Upper lobe of left lung (tissue), 4 donors: ENCODE data around the gene EXTL1.

Source experiments
- CTCF ChIP-seq, 6 experiments: fragments of 450-650 bp in 4 of 6; fragments of 200-600 bp in 2 of 6; sonication (generic) in 2 of 6; IDR thresholded peaks; one replicate each; pipeline ENCODE4 v1.5.1; 2016 to 2019; ENCODE audit warnings: antibody characterized with exemption in 6 of 6
- POLR2A ChIP-seq, 4 donors: fragments of 450-650 bp; IDR thresholded peaks; one replicate each; pipeline ENCODE4 v1.5.1; 2016 to 2017; ENCODE audit warnings: antibody characterized with exemption in 4 of 4, mild to moderate bottlenecking in 2 of 4
- POLR2AphosphoS5 ChIP-seq, 2 donors: sonication (generic); formaldehyde crosslinking; IDR thresholded peaks; one replicate each; pipeline ENCODE4 v1.5.1; 2017; ENCODE audit warnings: antibody characterized with exemption in 2 of 2

GRCh38 chr1:26037904-26038303, 16.3 kb downstream of the EXTL1 start:
- TF ChIP-seq CTCF (IDR thresholded peaks at IDR 0.05) (no peak), POLR2A (IDR thresholded peaks at IDR 0.05) (no peak), POLR2AphosphoS5 (IDR thresholded peaks at IDR 0.05) (no peak)
